WI38 (cell line): ENCODE results near the gene SLC2A3.
"Not testable (repeated sequence)": the region's sequence is repeated elsewhere in the genome, so short reads cannot be mapped to it uniquely, and the experiment has no call there.

ENCODE experiments used
- H3K4me3 ChIP-seq: 2 replicates; pipeline ENCODE4 v1.5.1; 2011; ENCODE audit warnings: low read depth, mild to moderate bottlenecking, control low read depth, low read length
- CTCF ChIP-seq: IDR thresholded peaks from 2 replicates; pipeline ENCODE4 v1.5.1; 2012; ENCODE audit warnings: low read depth, mild to moderate bottlenecking, control low read depth, low read length

Gene SLC2A3

DNA sequence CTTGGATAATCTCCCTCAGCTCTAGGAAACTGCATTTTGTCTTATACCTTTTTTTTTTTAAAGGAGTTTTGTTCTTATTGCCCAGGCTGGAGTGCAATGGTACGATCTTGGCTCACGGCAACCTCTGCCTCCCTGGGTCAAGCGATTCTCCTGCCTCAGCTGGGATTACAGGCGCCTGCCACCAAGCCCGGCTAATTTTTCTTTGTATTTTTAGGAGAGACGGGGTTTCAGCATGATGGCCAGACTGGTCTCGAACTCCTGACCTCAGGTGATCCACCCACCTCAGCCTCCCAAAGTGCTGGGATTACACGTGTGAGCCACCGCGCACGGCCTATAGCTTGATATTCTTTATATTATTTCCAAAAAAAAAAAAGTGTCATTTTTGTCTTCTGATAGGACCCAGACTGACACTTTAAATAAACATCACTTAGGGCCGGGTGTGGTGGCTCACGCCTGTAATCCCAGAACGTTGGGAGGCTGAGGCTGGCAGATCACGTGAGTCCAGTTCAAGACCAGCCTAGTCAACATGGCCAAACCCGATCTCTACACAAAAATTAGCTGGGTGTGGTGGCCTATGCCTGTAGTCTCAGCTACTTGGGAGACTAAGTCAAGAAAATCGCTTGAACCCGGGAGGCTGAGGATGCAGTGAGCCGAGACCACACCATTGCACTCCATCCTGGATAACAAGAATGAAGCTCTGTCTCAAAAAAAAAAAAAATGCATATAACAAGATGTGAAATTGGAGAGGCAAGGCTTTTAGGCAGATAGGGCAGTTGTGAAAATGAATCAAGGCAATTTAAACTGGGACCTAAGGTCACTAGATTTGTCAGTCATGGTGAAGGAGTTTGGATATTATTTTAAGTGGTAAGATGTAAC, 18.4 kb downstream of the SLC2A3 start:
- TF ChIP-seq CTCF: no peak

DNA sequence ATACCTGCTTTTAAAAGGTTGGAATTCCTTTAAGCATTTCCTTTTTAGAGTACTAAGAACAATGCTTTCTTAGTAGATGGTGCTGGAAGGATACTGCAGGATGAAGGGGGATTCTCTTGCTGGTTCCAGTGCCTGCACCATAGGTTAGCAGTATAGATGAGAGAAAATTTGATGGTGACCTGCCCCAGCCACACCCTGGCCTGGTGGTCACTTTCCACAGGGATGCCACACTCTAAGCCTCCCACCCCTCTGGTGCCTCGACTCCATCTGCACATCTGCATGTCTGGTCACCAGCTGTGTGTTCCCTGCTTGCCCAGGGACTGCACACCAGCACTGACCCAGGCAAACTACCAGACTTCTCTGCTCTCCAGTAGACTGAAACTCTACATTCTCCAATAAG, 19.1 kb downstream of the SLC2A3 start:
- no peak overlapping the region for H3K4me3 ChIP-seq
- TF ChIP-seq CTCF: no peak

More for the DNA sequence above, 18.4 kb downstream of the SLC2A3 start:
- H3K4me3 ChIP-seq: no peak overlapping the region

DNA sequence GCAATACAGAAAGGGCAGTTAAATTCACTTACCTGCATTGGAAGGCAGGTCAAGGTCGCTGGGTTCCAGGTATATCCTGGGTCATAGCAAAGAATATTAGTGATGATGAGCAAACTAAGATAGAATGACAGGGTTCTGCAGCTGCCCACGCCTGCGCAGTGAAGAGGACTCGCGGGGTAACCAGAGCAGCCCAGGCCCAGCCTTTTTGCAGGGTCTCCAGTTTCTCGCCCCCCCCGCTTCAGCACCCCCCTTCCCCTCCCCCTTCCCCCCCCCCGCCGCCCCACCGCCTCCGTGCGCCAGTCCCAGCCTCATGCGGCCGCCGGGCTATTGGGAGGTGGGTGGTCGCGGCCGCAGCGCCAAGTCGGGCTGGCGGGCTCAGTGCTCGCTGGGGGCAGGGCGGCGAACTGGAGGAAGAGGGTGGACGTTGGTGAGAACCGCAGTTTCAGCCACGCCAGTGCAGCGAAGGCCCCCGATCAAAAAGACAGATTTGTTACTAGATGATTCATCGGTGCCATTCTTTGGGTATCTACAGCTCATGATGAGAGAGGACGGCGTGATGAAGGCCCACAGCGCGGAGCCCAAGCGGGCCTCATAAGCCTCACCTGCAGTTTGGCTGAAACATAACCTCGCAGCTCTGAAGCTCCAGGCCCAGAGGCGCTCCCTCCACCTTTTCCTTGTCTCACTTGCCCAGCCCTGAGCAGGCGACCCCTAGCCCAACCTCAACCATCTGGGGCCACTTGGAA, 20.2 kb downstream of the SLC2A3 start:
- TF ChIP-seq CTCF: no peak
- H3K4me3 ChIP-seq: peak overlapping the region; percentile 20; the same call in 1 of the 2 replicates

DNA sequence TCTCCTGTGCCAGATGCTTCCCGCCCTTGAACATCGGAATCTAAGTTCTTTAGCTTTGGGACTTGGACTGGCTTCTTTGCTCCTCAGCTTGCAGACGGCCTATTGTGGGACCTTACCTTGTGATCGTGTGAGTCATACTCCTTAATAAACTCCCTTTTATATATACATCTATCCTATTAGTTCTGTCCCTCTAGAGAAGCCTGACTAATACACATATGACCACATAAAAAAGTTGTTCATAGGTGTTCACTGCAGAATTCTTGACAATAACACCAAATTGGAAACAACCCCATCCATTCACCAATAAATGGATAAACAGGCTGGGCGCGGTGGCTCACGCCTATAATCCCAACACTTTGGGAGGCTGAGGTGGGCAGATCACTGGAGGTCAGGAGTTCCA, 25.9 kb downstream of the SLC2A3 start:
- H3K4me3 ChIP-seq: not testable (repeated sequence)

- peak; percentile 40; the same call in 1 of the 2 replicates for TF ChIP-seq CTCF
- H3K4me3 ChIP-seq: no peak overlapping the region
Observed at GRCh38 chr12:7907009-7907408, 29.0 kb downstream of the SLC2A3 start.

DNA sequence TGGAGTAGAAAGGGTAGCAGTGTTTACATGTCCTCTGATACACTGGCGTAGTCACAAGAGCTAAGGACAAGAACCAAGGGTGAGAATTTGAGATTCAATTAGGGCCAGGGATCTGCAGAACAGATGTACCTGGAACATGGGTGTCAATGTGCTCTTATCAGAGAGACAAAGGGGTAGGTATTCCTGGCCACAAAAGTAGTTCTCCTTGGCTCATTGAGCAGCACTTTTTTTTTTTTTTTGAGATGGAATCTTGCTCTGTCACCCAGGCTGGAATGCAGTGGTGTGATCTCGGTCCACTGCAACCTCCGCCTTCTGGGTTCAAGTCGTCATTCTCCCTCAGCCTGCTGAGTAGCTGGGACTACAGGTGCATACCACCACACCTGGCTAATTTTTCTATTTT, 29.7 kb downstream of the SLC2A3 start:
- H3K4me3 ChIP-seq: not testable (repeated sequence)

- not testable (repeated sequence) for H3K4me3 ChIP-seq
Observed at GRCh38 chr12:7905600-7906125, 30.3 kb downstream of the SLC2A3 start.

DNA sequence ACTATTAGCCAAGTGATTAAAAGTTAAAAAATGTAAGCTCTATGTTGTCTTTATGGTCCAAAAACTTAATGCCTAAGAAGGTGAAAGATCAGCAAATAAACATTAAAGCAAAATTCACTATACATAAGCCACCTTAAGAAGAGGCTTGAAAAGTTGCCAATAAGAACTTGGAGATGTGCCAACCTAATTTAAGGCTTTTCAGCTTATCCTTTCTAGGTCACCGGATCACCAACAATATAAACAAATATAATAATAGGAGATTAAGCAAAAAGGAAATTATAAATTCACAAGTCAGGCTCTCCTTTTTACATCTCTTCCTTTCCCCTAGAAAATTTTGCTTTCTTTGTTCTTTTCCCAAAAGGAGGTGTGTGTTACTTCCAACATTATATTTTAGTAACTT, 30.9 kb downstream of the SLC2A3 start:
- H3K4me3 ChIP-seq: no peak overlapping the region
- TF ChIP-seq CTCF: no peak

- not testable (repeated sequence) for H3K4me3 ChIP-seq
Observed at GRCh38 chr12:7902416-7902815, 33.6 kb downstream of the SLC2A3 start.
